HepG2 (cell line): Measurements from ENCODE around the gene LITAF. TPM values are rescaled to one million over a fixed set of nuclear protein-coding genes. Genes with fewer than 3 reads are reported as not detected.

Source experiments
- CENPT ChIP-seq: sonication (generic); formaldehyde crosslinking; IDR thresholded peaks from 2 replicates; pipeline ENCODE4 v1.8.0; 2022; ENCODE audit warnings: low read depth, mild to moderate bottlenecking, moderate library complexity, missing genetic modification reagents
- CHCHD3 ChIP-seq: sonication (generic); formaldehyde crosslinking; IDR thresholded peaks from 2 replicates; pipeline ENCODE4 v1.8.0; 2022; ENCODE audit warnings: mild to moderate bottlenecking, missing genetic modification reagents, moderate library complexity
- CREB1 ChIP-seq, 2 experiments: fragments of 450-650 bp in 1 of 2; IDR thresholded peaks; 2 replicates each; pipeline ENCODE4 v1.6.1; 2016 to 2017; ENCODE audit warnings: control low read depth in 1 of 2, mild to moderate bottlenecking in 1 of 2, missing compliant biosample characterization in 1 of 2, missing genetic modification characterization in 1 of 2
- ETV5 ChIP-seq: IDR thresholded peaks from 2 replicates; pipeline ENCODE4 v1.6.1; 2018; ENCODE audit warnings: missing biosample characterization, missing genetic modification reagents, inconsistent platforms, borderline replicate concordance
- HNRNPK ChIP-seq: fragments of 200-400 bp; formaldehyde crosslinking; IDR thresholded peaks from 2 replicates; pipeline ENCODE4 v1.6.1; 2018; ENCODE audit warnings: low read length, low read depth, moderate library complexity, mild to moderate bottlenecking; ENCODE audit not compliant: poor library complexity, severe bottlenecking
- PCBP2 ChIP-seq: fragments of 200-400 bp; formaldehyde crosslinking; optimal IDR thresholded peaks from 2 replicates; pipeline ENCODE3; 2018; ENCODE audit warnings: low read length, low read depth; ENCODE audit not compliant: poor library complexity, severe bottlenecking
- PRPF4 ChIP-seq: fragments of 200-400 bp; formaldehyde crosslinking; IDR thresholded peaks from 2 replicates; pipeline ENCODE4 v1.6.1; 2016; ENCODE audit warnings: low read length, low read depth; ENCODE audit not compliant: poor library complexity, severe bottlenecking
- RFXANK ChIP-seq: IDR thresholded peaks from 2 replicates; pipeline ENCODE4 v1.6.1; 2016
- SALL1 ChIP-seq: sonication (generic); formaldehyde crosslinking; IDR thresholded peaks from 2 replicates; pipeline ENCODE4 v1.8.0; 2022; ENCODE audit warnings: mild to moderate bottlenecking, missing genetic modification reagents
- SMC3 ChIP-seq: IDR thresholded peaks from 2 replicates; pipeline ENCODE4 v1.6.1; 2011; ENCODE audit warnings: low read length, improper control_type of control experiment
- SOX6 ChIP-seq, 2 experiments: fragments of 450-650 bp in 1 of 2; sonication (generic) in 1 of 2; formaldehyde crosslinking in 1 of 2; IDR thresholded peaks; 2 replicates each; pipeline versions ENCODE4 v1.4.0 to v1.6.1; 2017 to 2020; ENCODE audit warnings: antibody characterized with exemption in 1 of 2, mild to moderate bottlenecking in 1 of 2, missing genetic modification reagents in 1 of 2
- TAF1 ChIP-seq: sonication (generic); formaldehyde crosslinking; IDR thresholded peaks from 2 replicates; pipeline ENCODE4 v1.4.0; 2020; ENCODE audit warnings: missing genetic modification reagents
- TAF15 ChIP-seq: fragments of 200-400 bp; formaldehyde crosslinking; IDR thresholded peaks from one replicate; pipeline ENCODE4 v1.6.1; 2018; ENCODE audit warnings: mild to moderate bottlenecking, low read depth, low read length; ENCODE audit not compliant: poor library complexity, severe bottlenecking
- TBX2 ChIP-seq: sonication (generic); formaldehyde crosslinking; IDR thresholded peaks from 2 replicates; pipeline ENCODE4 v1.5.0; 2020; ENCODE audit warnings: missing genetic modification reagents, mild to moderate bottlenecking, borderline replicate concordance
- ZBTB38 ChIP-seq: sonication (generic); formaldehyde crosslinking; IDR thresholded peaks from 2 replicates; pipeline ENCODE4 v1.5.1; 2020; ENCODE audit warnings: mild to moderate bottlenecking, missing genetic modification reagents
- ZBTB7A ChIP-seq: sonication (generic); formaldehyde crosslinking; IDR thresholded peaks from 2 replicates; pipeline ENCODE4 v1.8.0; 2022; ENCODE audit warnings: mild to moderate bottlenecking, missing genetic modification reagents
- ZFP36 ChIP-seq: fragments of 150-350 bp; IDR thresholded peaks from 2 replicates; pipeline ENCODE4 v1.6.1; 2018; ENCODE audit warnings: borderline replicate concordance, low read length, low read depth; ENCODE audit not compliant: partially characterized antibody
- ZNF101 ChIP-seq: sonication (generic); formaldehyde crosslinking; IDR thresholded peaks from 2 replicates; pipeline ENCODE4 v1.4.0; 2020; ENCODE audit warnings: mild to moderate bottlenecking, low read depth, missing genetic modification reagents, borderline replicate concordance
- ZNF124 ChIP-seq: sonication (generic); formaldehyde crosslinking; IDR thresholded peaks from 2 replicates; pipeline ENCODE4 v1.4.0; 2020; ENCODE audit warnings: missing genetic modification reagents
- ZNF569 ChIP-seq: sonication (generic); formaldehyde crosslinking; IDR thresholded peaks from 2 replicates; pipeline ENCODE4 v1.5.0; 2020; ENCODE audit warnings: mild to moderate bottlenecking, missing genetic modification reagents, moderate library complexity, borderline replicate concordance
- ZNF724P ChIP-seq: sonication (generic); formaldehyde crosslinking; IDR thresholded peaks from 2 replicates; pipeline ENCODE4 v1.8.0; 2022; ENCODE audit warnings: missing genetic modification reagents, borderline replicate concordance
- ZNF850 ChIP-seq: sonication (generic); formaldehyde crosslinking; conservative IDR thresholded peaks from 2 replicates; pipeline ENCODE4 v1.9.0; 2021; ENCODE audit warnings: mild to moderate bottlenecking, missing genetic modification reagents
- ZSCAN25 ChIP-seq: sonication (generic); formaldehyde crosslinking; IDR thresholded peaks from 2 replicates; pipeline ENCODE4 v1.8.0; 2022; ENCODE audit warnings: mild to moderate bottlenecking, missing genetic modification reagents
- polyA plus RNA-seq, 8 experiments: library from polyadenylated mRNA; depleted of rRNA in 3 of 8; stranded (reverse) in 7 of 8; unstranded in 1 of 8; fragments of >200 nt; fragmentation: Illumina TruSeq in 4 of 8; extraction: Trizol in 4 of 8; gene quantifications; 2 replicates each; pipeline versions ENCODE4 v1.2.1 to v1.2.3, GENCODE V29; 2011 to 2016; ENCODE audit warnings: low read depth in 4 of 8, missing spikeins in 1 of 8, mixed read lengths in 1 of 8; ENCODE audit not compliant: insufficient read depth in 1 of 8
- total RNA-seq, 5 experiments: library from RNA; depleted of rRNA; stranded (reverse); fragments of >200 nt; fragmentation: Illumina TruSeq; extraction: Trizol; gene quantifications; 2 replicates each; pipeline ENCODE4 v1.2.3, GENCODE V29; 2016; ENCODE audit warnings: low read depth in 1 of 5
- TF ChIP-seq, protein P1 (sequence below): sonication (generic); formaldehyde crosslinking; IDR thresholded peaks from 2 replicates; pipeline ENCODE4 v1.8.1; 2023; ENCODE audit warnings: mild to moderate bottlenecking, inconsistent platforms, moderate library complexity, missing genetic modification reagents, borderline replicate concordance
- TF ChIP-seq, protein P2 (sequence below): sonication (generic); formaldehyde crosslinking; IDR thresholded peaks from 2 replicates; pipeline ENCODE4 v1.4.0; 2020; ENCODE audit warnings: missing genetic modification reagents

The LITAF gene
- total and polyA plus RNA-seq, 2 of the 13 experiments (the other 11 are each of a cell fraction or from before 2014, with no cell fraction given): 80.1 to 141 TPM

DNA sequence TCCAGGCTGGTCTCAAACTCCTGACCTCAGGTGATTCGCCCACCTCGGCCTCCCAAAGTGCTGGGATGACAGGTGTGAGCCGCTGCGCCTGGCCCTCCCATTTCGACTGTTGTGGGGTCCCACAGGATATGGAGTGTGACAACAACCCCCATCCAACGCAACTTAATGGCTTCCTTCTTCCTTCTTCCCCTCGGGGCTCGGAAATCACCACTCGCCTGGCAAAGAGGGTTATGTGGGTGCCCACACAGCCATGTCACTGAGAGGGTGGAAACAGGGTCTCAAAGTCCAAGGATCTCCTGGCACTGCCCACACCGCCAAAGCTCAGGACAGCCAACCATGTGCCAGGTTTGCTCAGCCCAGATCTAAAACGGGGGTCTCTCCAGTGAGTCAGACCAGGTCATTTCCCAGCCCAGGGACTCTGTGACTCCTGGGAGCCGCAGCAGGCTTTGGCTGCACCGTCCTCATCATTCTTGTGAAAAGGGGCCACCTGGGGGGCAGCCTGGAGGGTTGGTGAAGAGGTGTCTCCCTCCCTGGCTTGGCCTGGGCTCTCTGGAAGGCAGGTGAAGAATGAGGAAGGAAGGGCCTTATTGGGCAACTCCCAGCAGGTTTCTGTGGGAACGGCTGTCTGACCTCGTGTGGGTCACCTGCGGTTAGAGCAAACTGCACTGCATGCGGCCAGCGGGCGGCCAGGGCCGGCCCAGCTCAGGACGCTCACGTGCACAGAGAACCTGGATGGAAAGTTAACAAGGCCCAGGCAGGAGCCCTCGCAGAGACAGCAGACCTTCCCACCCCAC is 25.3 kb upstream of the LITAF start (continued):
- TF ChIP-seq PCBP2 (no peak), SALL1 (CRISPR knock-in tag) (peak; percentile 98), ZSCAN25 (CRISPR knock-in tag) (peak; percentile 85), ZNF101 (CRISPR knock-in tag) (0 out of 2 replicates have a peak, but pooled peaks have one; percentile 55), ZNF724P (peak; percentile 71; the same call in 1 of the 2 replicates), TAF15 (no peak), ZNF569 (CRISPR knock-in tag) (no peak), CHCHD3 (CRISPR knock-in tag) (peak; percentile 42; the same call in 1 of the 2 replicates), ZFP36 (peak; percentile 17), ZBTB38 (CRISPR knock-in tag) (peak; percentile 74), HNRNPK (no peak), TAF1 (CRISPR knock-in tag) (peak; percentile 48; the same call in 1 of the 2 replicates), RFXANK (peak; percentile 71; the same call in 1 of the 2 replicates), ETV5 (CRISPR knock-in tag) (peak; percentile 67; the same call in 1 of the 2 replicates), CREB1 (IDR thresholded peaks at IDR 0.05) (no peak), CREB1 (CRISPR knock-in tag; IDR thresholded peaks at IDR 0.05) (no peak), SOX6 (IDR thresholded peaks at IDR 0.05) (no peak), SOX6 (CRISPR knock-in tag; IDR thresholded peaks at IDR 0.05) (peak; percentile 92), ZBTB7A (CRISPR knock-in tag) (peak; percentile 33; the same call in 1 of the 2 replicates), ZNF850 (CRISPR knock-in tag) (0 out of 2 replicates have a peak, but pooled peaks have one; percentile 70), PRPF4 (no peak), CENPT (peak; percentile 84; the same call in 1 of the 2 replicates), SMC3 (peak; percentile 9; the same call in 1 of the 2 replicates), TBX2 (CRISPR knock-in tag) (peak; percentile 92; the same call in 1 of the 2 replicates), ZNF124 (peak; percentile 98)
- TF ChIP-seq, protein P1, sequence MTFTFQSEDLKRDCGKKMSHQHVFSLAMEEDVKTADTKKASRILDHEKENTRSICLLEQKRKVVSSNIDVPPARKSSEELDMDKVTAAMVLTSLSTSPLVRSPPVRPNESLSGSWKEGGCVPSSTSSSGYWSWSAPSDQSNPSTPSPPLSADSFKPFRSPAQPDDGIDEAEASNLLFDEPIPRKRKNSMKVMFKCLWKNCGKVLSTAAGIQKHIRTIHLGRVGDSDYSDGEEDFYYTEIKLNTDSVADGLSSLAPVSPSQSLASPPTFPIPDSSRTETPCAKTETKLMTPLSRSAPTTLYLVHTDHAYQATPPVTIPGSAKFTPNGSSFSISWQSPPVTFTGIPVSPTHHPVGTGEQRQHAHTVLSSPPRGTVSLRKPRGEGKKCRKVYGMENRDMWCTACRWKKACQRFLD (CRISPR knock-in tag): peak; percentile 93
- TF ChIP-seq, protein P2, sequence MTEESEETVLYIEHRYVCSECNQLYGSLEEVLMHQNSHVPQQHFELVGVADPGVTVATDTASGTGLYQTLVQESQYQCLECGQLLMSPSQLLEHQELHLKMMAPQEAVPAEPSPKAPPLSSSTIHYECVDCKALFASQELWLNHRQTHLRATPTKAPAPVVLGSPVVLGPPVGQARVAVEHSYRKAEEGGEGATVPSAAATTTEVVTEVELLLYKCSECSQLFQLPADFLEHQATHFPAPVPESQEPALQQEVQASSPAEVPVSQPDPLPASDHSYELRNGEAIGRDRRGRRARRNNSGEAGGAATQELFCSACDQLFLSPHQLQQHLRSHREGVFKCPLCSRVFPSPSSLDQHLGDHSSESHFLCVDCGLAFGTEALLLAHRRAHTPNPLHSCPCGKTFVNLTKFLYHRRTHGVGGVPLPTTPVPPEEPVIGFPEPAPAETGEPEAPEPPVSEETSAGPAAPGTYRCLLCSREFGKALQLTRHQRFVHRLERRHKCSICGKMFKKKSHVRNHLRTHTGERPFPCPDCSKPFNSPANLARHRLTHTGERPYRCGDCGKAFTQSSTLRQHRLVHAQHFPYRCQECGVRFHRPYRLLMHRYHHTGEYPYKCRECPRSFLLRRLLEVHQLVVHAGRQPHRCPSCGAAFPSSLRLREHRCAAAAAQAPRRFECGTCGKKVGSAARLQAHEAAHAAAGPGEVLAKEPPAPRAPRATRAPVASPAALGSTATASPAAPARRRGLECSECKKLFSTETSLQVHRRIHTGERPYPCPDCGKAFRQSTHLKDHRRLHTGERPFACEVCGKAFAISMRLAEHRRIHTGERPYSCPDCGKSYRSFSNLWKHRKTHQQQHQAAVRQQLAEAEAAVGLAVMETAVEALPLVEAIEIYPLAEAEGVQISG (CRISPR knock-in tag): peak; percentile 89
